ENCODE results near the gene EIF3J.
"Not testable (repeated sequence)": the region's sequence is repeated elsewhere in the genome, so short reads cannot be mapped to it uniquely, and the experiment has no call there.

Gene EIF3J

GRCh38 chr15:44536962-44537734, at the start of gene EIF3J:
TSS of gene EIF3J (plus strand) at chr15:44537147. CDS start at chr15:44537195, 48 bp downstream.
- DNase-seq (ENCODE audit: low spot score), result peak; percentile 91

DNA sequence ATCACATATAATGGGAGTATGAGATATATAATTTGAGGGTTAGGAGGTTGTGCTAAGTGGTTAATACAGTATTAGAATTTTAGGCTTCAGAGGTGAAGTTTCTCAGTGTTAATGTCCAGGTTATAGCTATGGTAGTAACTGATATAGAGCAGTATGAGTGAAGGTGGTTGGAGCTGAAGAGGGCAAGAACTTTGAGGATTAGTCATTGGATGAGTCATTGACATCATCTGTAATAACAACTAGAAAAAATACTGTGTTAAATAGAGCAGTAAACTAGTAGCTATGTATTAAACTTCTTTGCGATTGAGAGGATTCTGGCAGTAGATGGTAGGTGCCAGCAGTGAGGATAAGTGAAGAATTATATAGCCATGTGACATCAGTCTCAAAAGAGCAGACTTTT, 47.5 kb upstream of the EIF3J start:
- DNase-seq (ENCODE audit: low spot score), result no peak

DNA sequence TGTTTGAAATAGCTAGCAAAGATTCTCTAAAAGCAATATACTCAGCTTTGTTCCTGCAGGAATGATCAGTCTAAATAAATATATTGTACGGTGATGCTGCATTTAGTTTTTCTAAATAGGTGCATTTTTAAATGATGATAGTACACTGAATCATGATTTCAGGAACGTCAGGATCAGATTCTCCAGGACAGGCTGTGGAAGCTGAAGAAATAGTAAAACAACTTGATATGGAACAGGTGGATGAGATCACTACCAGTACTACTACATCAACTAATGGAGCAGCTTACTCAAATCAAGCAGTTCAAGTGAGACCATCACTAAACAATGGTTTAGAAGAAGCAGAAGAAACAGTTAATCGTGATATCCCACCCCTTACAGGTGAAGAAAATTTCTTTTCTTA, 46.3 kb upstream of the EIF3J start:
- DNase-seq (ENCODE audit: low spot score), result no peak

DNA sequence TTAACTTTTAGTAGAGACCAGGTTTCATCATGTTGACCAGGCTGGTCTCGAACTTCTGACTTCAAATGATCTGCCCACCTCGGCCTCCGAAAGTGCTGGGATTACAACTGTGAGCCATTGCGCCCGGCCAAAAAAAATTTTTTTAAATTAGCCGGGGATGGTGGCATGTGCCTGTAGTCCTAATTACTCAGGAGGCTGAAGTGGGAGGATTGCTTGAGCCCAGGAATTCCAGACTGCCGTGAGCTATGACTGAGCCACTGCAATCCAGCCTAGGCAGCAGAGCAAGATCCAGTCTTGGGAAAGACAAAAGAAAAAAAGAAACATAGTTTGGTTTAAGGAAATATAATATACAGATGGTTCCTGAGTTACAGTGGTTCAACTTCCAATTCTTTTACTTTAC, 44.9 kb upstream of the EIF3J start:
- DNase-seq (ENCODE audit: low spot score), result no peak

GRCh38 chr15:44492672-44493071, 44.3 kb upstream of the EIF3J start:
- no peak for DNase-seq (ENCODE audit: low spot score)

- no peak for DNase-seq (ENCODE audit: low spot score)
These were observed 41.4 kb upstream of the EIF3J start for GRCh38 chr15:44495562-44495961.

- DNase-seq (ENCODE audit: low spot score), result no peak
These were observed 36.4 kb upstream of the EIF3J start for GRCh38 chr15:44500555-44500954.

- DNase-seq (ENCODE audit: low spot score), result peak; percentile 68
These were observed 35.1 kb upstream of the EIF3J start for GRCh38 chr15:44501768-44502366.

DNA sequence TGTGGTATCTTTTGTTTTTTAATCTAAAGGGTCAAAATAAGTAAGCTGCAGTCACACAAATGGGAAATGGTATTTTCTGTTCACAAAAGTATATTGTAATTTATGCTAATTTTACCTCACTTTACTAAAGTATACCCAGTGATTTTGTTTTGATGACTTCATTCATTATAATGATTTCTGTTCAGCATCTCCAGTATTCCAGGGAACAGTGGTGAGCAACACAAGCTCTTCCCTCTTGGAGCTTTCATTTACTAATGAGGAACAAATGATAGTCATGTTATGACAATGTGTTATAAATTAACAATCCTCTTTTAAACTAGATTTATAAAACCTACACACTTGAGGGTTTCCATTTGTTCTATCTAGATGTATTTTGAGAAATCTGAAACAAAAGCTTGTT, 20.5 kb upstream of the EIF3J start:
- DNase-seq (ENCODE audit: low spot score), result no peak

GRCh38 chr15:44519537-44519936, 17.4 kb upstream of the EIF3J start:
- no peak for DNase-seq (ENCODE audit: low spot score)

GRCh38 chr15:44525018-44525417, 11.9 kb upstream of the EIF3J start:
- DNase-seq (ENCODE audit: low spot score), result no peak

- peak; percentile 81 for DNase-seq (ENCODE audit: low spot score)
These were observed 9.7 kb upstream of the EIF3J start for GRCh38 chr15:44527241-44527640.

GRCh38 chr15:44529864-44530604, 6.9 kb upstream of the EIF3J start:
- no peak for DNase-seq (ENCODE audit: low spot score)

DNA sequence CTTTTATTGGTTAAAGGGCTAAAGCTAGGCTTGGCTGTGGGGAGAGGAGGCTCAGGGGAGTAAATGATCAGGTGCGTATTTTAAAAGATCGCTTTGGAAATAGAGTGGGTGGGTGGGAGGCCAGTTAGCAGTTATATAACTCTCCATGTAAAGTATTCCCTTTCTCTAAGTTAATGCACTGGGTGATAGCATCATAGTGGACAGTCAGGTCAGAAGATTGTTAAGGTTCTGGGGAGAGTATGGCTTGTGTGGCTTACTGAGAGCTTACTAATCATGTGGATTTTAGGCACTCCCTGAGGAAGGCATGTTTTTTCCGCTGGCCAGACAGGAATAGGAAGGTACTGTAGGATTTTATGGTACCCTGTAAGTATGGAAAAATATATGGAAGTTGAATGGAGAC, 6.3 kb upstream of the EIF3J start:
- DNase-seq (ENCODE audit: low spot score), result no peak

DNA sequence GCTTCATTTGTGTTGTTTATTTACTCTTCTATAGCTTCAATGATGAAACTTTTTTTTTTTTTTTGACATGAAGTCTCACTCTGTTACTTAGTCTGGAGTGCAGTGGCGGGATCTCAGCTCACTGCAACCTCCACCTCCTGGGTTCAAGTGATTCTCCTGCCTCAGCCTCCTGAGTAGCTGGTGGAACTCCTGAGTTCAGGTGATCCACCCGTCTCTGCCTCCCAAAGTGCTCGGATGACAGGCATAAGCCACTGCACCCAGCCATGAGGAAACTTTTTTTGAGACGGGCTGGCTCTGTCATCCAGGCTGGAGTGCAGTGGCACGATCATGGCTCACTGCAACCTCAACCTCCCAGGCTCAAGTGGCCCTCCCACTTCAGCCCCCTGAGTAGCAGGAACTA, 4.7 kb upstream of the EIF3J start:
- DNase-seq (ENCODE audit: low spot score), result not testable (repeated sequence)

DNA sequence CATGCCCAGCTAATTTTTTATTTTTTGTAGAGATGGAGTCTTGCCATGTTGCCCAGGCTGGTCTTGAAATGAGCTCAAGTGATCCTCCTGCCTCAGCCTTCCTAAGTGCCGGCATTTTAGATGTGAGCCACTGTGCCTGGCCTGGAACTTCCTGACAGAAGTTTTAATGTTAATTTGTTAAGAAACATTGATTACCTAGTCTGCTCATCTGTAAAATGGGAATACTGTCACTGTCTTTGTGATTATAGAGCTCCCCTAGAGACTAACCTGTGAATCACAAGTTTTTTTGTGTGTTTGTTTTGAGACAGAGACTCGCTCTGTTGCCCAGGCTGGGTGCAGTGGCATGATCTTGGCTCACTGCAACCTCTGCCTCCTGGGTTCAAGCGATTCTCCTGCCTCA, 4.3 kb upstream of the EIF3J start:
- DNase-seq (ENCODE audit: low spot score), result no peak

- no peak for DNase-seq (ENCODE audit: low spot score)
These were observed 1.9 kb upstream of the EIF3J start for GRCh38 chr15:44535092-44535491.

DNA sequence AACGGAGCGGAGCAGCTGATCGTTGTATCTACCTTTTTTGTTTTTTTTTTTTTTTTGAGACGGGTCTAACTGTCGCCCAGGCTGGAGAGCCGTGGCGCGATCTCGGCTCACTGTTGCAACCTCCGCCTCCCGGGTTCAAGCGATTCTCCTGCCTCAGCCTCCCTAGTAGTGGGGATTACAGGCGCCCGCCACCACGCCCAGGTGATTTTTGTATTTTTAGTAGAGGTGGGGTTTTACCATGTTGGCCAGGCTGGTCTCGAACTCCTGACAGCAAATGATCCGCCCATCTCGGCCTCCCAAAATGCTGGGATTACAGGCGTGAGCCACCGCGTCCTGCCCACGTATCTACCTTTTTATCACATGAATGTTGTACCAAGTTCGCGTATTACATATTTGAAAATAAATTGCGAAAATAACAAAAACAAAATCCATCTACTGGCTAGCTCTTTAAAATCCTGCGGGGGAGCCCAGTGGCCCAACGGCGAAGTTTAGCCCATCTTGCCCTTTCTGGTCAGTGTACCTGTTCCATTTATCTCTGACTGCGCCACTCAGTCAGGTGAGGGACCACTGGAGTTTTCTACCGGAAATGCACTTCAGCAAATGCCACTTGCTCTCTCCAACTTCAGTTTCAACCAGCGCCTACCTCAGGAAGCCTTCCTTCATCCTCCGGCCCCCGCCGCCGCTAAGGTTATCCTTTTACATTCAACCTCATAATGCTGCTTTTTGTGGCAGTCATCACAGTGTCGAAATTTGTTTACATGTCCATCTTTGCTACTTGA, 1.2 kb upstream of the EIF3J start:
- peak; percentile 42 for DNase-seq (ENCODE audit: low spot score)

GRCh38 chr15:44536302-44536961, 515 bp upstream of the EIF3J start:
- peak; percentile 85 for DNase-seq (ENCODE audit: low spot score)

- DNase-seq (ENCODE audit: low spot score), result no peak
These were observed 841 bp downstream of the EIF3J start for GRCh38 chr15:44537735-44538240.

DNA sequence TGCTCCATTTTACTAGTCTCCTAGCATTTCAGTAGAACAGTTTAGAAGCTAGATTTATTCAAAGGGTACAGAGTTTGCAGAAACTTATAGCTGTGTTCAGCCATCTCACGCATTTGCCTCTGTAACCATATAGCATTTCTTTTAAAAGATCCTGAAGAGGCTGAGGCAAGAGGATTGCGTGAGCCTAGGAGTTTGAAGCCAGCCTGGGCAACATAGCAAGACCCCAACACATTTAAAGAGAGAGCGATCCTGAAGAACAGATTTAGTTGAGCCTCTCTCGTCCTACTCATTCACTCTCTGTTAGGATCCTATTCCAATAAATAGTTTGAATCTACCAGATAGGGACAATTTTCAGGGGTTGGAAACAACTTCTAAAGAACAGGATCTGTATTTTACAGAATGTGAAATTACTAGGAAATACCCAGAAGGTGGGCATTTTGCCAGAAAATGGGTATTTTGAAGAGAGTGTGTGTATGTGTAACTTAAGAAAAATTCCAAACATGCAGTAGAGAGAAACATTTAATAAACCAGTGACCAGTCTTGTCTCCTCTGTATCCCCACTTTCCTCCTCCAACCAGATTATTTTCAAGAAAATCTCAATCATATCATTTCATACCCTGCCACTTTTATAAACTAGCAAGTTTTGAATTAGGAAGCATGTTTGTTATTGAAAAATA, 4.5 kb downstream of the EIF3J start:
- no peak for DNase-seq (ENCODE audit: low spot score)

All from pons (tissue), 1 donor.